Parathyroid adenoma (tissue), 2 donors: ENCODE data around the gene SLC27A4.

Source experiments
- H2AFZ ChIP-seq: fragments of 300-600 bp; sonication (generic); one replicate; pipeline ENCODE4 v1.7.0; 2017; ENCODE audit warnings: antibody characterized with exemption, mild to moderate bottlenecking
- H3K27ac ChIP-seq: fragments of 300-600 bp; sonication (generic); one replicate; pipeline ENCODE4 v1.7.0; 2017
- H3K27me3 ChIP-seq: fragments of 300-600 bp; sonication (generic); one replicate; pipeline ENCODE4 v1.7.0; 2017; ENCODE audit warnings: low read length; ENCODE audit not compliant: control insufficient read depth, insufficient read depth
- H3K36me3 ChIP-seq: fragments of 300-600 bp; sonication (generic); one replicate; pipeline ENCODE4 v1.7.0; 2017; ENCODE audit warnings: low read length; ENCODE audit not compliant: control insufficient read depth, insufficient read depth
- H3K4me1 ChIP-seq: fragments of 300-600 bp; sonication (generic); one replicate; pipeline ENCODE4 v1.7.0; 2017; ENCODE audit warnings: control low read depth
- H3K4me2 ChIP-seq: fragments of 300-600 bp; sonication (generic); one replicate; pipeline ENCODE4 v1.7.0; 2017; ENCODE audit warnings: low read length
- H3K4me3 ChIP-seq: fragments of 300-600 bp; sonication (generic); one replicate; pipeline ENCODE4 v1.7.0; 2017; ENCODE audit warnings: low read depth, low read length
- H3K79me2 ChIP-seq: fragments of 300-600 bp; sonication (generic); one replicate; pipeline ENCODE4 v1.7.0; 2017; ENCODE audit warnings: control low read depth
- H3K9ac ChIP-seq: fragments of 300-600 bp; sonication (generic); one replicate; pipeline ENCODE4 v1.7.0; 2017; ENCODE audit warnings: mild to moderate bottlenecking
- H3K9me3 ChIP-seq: fragments of 300-600 bp; sonication (generic); one replicate; pipeline ENCODE4 v1.7.0; 2017; ENCODE audit warnings: low read length; ENCODE audit not compliant: control insufficient read depth
- TF ChIP-seq, protein P1 (sequence below): fragments of 300-600 bp; sonication (generic); IDR thresholded peaks from one replicate; pipeline ENCODE4 v1.7.0; 2017; ENCODE audit warnings: antibody characterized with exemption, mild to moderate bottlenecking
- donor health status: primary hyperparathyroidism.

The SLC27A4 gene

DNA sequence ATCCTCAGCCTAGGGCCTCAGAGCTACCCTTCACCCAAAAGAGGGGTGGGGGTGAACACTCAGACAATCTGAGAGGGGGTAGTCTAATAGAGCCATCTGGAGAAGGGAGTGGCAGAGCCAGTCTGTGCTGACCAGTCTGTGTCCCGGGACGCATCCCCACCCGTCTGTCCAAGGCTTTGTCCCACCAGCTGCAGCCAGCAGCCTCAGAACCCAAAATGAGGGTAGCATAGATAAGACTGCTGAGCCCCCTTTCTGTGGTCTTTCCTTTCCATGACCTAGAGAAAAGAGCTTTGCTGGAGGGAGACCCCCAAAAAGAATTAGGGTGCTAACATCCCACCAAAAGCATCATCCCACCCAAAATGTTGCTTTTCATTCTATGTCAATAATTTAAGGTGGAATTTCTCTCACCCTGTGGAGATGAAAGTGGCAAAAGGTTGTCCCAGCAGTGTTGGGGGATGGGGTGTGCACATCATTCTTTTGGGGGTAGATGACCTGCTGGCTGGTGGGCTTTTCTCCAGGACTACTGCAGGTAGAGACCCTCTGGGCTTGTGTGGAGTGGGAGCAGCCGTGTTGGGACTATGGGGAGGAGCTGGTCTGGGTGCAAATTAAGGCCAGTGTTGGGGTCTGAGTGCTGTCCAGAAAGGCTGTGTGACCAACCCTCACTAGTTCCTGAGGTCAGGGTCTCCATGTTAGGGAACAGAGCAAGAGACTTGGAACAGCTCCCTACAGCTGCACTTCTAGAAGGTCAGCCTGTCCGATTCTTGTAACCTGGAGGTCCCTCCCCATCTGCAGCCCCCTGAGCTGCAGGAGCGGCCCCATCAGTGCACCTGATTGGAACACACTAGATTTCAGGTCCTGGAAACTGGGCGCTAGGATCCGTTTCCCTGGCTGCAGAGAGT, 50.7 kb downstream of the SLC27A4 start:
- H3K4me3 ChIP-seq: no peak overlapping the region
- H3K36me3 ChIP-seq: no peaks in the 10 kb centered on the region
- no peak overlapping the region for H3K9ac ChIP-seq
- no peaks in the 10 kb centered on the region for H3K79me2 ChIP-seq
- no peaks in the 10 kb centered on the region for H3K9me3 ChIP-seq
- TF ChIP-seq, protein P1, sequence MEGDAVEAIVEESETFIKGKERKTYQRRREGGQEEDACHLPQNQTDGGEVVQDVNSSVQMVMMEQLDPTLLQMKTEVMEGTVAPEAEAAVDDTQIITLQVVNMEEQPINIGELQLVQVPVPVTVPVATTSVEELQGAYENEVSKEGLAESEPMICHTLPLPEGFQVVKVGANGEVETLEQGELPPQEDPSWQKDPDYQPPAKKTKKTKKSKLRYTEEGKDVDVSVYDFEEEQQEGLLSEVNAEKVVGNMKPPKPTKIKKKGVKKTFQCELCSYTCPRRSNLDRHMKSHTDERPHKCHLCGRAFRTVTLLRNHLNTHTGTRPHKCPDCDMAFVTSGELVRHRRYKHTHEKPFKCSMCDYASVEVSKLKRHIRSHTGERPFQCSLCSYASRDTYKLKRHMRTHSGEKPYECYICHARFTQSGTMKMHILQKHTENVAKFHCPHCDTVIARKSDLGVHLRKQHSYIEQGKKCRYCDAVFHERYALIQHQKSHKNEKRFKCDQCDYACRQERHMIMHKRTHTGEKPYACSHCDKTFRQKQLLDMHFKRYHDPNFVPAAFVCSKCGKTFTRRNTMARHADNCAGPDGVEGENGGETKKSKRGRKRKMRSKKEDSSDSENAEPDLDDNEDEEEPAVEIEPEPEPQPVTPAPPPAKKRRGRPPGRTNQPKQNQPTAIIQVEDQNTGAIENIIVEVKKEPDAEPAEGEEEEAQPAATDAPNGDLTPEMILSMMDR: no peak
- no peak overlapping the region for H3K4me2 ChIP-seq
- no peak overlapping the region for H2AFZ ChIP-seq
- H3K27me3 ChIP-seq: no peaks in the 10 kb centered on the region
- H3K4me1 ChIP-seq: no peaks in the 10 kb centered on the region
- no peak overlapping the region for H3K27ac ChIP-seq

DNA sequence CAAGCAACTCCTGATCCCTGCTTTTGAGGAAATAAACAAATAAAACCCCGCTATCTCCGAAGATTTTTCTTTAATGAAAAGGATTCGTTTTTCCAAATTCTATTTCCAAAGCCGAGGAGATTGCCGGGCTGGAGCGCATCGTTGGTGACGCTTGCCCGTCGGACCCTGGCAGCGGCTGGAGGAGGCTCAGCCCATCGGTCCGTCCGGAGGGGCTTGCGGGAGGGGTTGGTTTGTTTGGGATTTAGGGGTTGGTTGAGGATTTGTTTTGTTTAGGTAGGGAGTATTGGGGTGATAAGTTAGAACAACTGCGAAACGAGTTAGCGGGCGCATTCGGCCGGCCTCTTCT, 51.6 kb downstream of the SLC27A4 start:
- H3K9ac ChIP-seq: no peak overlapping the region
- no peaks in the 10 kb centered on the region for H3K36me3 ChIP-seq
- no peaks in the 10 kb centered on the region for H3K27me3 ChIP-seq
- TF ChIP-seq, protein P1: no peak
- H3K4me3 ChIP-seq: no peak overlapping the region
- H3K4me2 ChIP-seq: no peak overlapping the region
- H3K4me1 ChIP-seq: no peaks in the 10 kb centered on the region
- H3K9me3 ChIP-seq: no peaks in the 10 kb centered on the region
- no peak overlapping the region for H3K27ac ChIP-seq
- no peaks in the 10 kb centered on the region for H3K79me2 ChIP-seq
- no peak overlapping the region for H2AFZ ChIP-seq

DNA sequence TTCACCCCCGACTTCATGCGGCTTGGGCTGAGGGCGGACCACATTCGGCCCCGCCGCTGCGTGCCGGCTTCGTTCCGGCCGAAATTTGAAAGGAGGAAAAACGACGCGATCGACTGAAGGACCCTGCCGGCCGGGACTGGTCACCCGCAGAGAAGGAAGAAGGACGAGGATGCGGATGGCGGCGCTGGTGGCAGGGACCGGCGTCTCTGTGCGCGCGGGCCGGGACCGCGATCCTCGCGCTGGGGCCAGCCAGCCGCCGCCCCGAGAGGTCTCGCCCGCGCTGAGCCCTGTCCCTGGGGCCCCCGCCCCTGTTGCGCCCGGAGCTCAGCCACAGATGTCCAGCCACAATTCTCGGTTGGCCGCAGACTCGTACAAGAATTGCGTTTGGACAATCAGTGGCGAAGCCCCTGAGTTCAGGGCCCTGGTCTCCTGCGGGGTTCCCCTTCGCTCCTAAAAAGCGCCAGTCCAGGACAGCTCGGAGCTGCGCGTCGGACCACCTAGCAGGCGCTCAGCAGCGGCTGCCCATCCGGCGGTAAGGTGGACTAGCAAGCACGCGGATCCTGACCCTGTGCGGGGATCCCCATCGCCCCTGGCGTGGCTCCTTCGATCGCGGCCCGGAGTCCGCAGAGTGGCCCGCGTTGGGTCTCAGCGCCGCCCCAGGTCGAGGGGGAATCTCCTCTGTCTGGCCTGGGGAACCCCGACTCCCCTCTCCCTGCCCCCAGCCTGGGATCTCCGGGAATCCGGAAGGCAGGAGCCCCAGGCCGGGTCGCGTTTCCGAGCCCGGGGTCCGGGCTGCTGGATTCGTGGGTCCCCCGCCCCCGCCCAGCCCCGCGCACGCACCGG, 52.2 kb downstream of the SLC27A4 start:
- no peak overlapping the region for H2AFZ ChIP-seq
- TF ChIP-seq, protein P1: no peak
- H3K9ac ChIP-seq: no peak overlapping the region
- H3K79me2 ChIP-seq: no peaks in the 10 kb centered on the region
- no peaks in the 10 kb centered on the region for H3K27me3 ChIP-seq
- H3K4me3 ChIP-seq: no peak overlapping the region
- H3K4me2 ChIP-seq: no peak overlapping the region
- H3K36me3 ChIP-seq: no peaks in the 10 kb centered on the region
- no peaks in the 10 kb centered on the region for H3K9me3 ChIP-seq
- no peak overlapping the region for H3K27ac ChIP-seq
- H3K4me1 ChIP-seq: no peaks in the 10 kb centered on the region

DNA sequence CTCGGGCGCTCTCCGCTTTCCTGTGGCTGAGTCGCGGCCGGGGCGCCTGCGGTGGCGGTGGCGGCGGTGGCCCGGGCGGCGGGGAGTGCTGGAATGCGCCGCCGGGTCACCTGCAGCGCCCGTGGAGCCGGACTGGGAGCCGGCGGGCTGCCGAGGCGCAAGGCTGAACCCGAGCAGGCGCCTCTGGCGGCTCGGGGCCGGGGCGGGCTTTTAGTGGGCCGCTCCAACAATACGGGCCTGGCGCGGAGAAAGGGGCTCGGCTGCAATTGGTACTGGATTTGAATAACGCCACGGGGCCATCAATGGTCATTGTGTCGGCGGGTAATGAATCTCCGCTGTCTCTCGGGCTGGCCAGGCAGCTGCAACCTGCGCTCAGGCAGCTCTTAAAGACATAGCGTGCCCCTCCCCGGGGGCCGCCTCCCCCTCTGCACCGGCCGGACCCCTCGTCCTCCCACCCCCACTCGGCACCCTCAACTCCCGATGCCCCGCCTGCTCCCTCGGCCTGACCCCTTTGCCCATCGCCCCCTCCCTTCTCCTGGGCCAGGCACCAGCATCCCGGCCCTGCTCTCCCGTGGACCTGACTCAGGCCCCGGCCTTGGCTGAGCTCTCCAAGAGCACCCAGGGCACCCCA, 52.9 kb downstream of the SLC27A4 start:
- Histone ChIP-seq H2AFZ (no peak overlapping the region), H3K4me1 (no peaks in the 10 kb centered on the region), H3K36me3 (no peaks in the 10 kb centered on the region), H3K4me3 (no peak overlapping the region), H3K27me3 (no peaks in the 10 kb centered on the region), H3K9me3 (no peaks in the 10 kb centered on the region), H3K9ac (no peak overlapping the region), H3K27ac (no peak overlapping the region), H3K79me2 (no peaks in the 10 kb centered on the region), H3K4me2 (no peak overlapping the region)
- TF ChIP-seq, protein P1: no peak
